Glomerular visceral epithelial cell (primary cell): ENCODE data around the gene TLE2.

ENCODE experiments used
- DNase-seq: peaks from one replicate; pipeline ENCODE4 v3.0.0-alpha.2; 2016; ENCODE audit errors: extremely low spot score

The TLE2 gene

GRCh38 chr19:2950286-2951124 lies 78.6 kb downstream of the TLE2 start:
- peak; percentile 100 for DNase-seq

DNA sequence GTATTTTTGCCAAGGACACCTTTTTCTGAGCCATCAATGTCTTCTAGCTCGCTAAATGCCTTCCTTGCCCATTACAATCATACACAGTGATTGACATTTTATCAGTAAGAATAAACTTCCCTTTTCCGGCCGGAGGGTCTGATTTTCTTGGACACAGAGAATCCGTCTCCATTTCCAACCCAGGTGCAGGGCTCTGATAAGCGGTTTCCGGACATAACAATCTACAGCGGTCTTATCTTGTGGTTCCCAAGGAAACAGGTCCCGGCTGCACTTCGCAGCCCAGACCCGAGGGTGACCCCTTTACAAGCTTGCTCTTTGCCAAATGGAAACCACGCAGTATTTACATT lies 79.2 kb downstream of the TLE2 start:
- DNase-seq: peak; percentile 32
